Measurements from ENCODE around the gene LENG1.
A peak's percentile ranks its signal among the peaks of the same experiment; 100 is the strongest.

LENG1 gene

DNA sequence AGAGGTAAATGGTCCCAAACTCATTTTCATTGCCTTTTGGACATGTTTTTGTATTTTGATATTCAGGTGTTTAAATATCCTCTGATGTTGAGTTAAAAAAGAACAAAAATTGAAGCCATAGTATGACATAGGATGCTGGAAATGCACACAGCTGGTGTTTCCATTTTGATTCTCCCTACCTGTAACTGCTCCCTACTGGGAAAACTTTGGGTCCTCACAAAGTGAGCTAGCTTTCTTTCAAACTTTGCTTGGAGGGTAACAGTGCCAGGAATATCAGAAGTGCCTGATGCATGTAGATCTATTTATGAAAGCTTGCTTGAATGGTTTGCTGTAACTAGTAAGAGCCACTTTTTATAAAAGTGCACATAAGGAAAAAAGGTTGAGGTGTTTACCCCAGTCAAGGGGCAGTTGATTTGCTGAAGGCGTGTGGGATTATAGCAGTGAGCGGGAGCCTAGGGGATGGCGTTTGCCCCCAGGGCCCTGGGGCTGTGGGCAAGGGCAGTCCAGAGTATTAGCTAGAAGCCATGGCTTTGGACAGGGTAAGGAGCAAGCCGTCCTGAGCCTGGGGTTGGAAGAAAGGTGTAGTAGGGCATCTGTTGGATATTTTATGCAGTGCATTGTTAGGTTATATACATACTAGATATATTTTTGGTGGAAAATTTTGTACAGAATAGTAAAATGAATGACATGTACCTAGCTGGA is 45.4 kb upstream of the LENG1 start:
- Histone ChIP-seq H3K9ac (ENCODE audit: low read depth, low read length, poor library complexity, severe bottlenecking) (peak overlapping the region; percentile 30), H3K4me1 (ENCODE audit: insufficient read depth, low read length, poor library complexity, severe bottlenecking) (peaks cover 68% of the 10 kb centered on the region), H3K36me3 (ENCODE audit: insufficient read depth, low read length) (peaks cover 77% of the 10 kb centered on the region), H3F3A (ENCODE audit: low read depth) (peaks cover 8% of the 10 kb centered on the region), H3K4me2 (ENCODE audit: low read depth, low read length, poor library complexity, severe bottlenecking) (peak overlapping the region; percentile 100), H4K20me1 (ENCODE audit: insufficient read depth, low read length, poor library complexity, severe bottlenecking) (peaks cover 88% of the 10 kb centered on the region), H2AFZ (ENCODE audit: low read length) (no peak overlapping the region), H3K79me2 (ENCODE audit: insufficient read depth, low read length) (peaks cover 90% of the 10 kb centered on the region), H3K4me3 (ENCODE audit: low read length, poor library complexity, severe bottlenecking) (peak overlapping the region; percentile 100), H3K9me3 (ENCODE audit: insufficient read depth, low read depth, low read length) (no peaks in the 10 kb centered on the region), H3K9me2 (replicated peaks; ENCODE audit: low read depth, low read length) (no peaks in the 10 kb centered on the region), H3K27me3 (ENCODE audit: insufficient read depth, low read length, poor library complexity, severe bottlenecking) (no peaks in the 10 kb centered on the region)
- TF ChIP-seq, protein P1, sequence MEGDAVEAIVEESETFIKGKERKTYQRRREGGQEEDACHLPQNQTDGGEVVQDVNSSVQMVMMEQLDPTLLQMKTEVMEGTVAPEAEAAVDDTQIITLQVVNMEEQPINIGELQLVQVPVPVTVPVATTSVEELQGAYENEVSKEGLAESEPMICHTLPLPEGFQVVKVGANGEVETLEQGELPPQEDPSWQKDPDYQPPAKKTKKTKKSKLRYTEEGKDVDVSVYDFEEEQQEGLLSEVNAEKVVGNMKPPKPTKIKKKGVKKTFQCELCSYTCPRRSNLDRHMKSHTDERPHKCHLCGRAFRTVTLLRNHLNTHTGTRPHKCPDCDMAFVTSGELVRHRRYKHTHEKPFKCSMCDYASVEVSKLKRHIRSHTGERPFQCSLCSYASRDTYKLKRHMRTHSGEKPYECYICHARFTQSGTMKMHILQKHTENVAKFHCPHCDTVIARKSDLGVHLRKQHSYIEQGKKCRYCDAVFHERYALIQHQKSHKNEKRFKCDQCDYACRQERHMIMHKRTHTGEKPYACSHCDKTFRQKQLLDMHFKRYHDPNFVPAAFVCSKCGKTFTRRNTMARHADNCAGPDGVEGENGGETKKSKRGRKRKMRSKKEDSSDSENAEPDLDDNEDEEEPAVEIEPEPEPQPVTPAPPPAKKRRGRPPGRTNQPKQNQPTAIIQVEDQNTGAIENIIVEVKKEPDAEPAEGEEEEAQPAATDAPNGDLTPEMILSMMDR (conservative IDR thresholded peaks at IDR 0.05; ENCODE audit: low read length): no peak
- no peak for TF ChIP-seq EZH2phosphoT487 (IDR thresholded peaks at IDR 0.05; ENCODE audit: borderline replicate concordance)

DNA sequence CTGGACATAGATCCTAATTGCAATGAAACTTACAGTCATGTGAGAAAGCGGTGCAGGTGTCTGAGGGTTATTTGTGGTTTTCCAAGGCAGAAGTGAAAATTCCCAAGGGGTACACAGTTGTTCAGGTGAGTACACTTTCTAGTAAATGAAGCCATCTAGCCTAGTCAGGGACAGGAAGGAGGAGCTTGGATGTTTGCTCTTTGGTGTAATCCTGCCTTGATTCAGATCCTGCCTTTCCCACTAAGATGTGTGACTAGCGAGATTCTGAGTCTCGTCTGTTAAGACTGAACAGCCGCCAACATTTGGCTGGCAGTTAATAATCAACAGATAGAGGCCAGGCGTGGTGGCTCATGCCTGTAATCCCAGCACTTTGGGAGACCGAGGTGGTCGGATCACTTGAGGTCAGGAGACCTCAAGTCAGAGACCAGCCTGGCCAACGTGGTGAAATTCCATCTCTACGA is 43.7 kb upstream of the LENG1 start:
- Histone ChIP-seq H3K4me1 (ENCODE audit: insufficient read depth, low read length, poor library complexity, severe bottlenecking) (peaks cover 51% of the 10 kb centered on the region), H3K9ac (ENCODE audit: low read depth, low read length, poor library complexity, severe bottlenecking) (peak overlapping the region; percentile 75), H4K20me1 (ENCODE audit: insufficient read depth, low read length, poor library complexity, severe bottlenecking) (peaks cover 70% of the 10 kb centered on the region), H2AFZ (ENCODE audit: low read length) (no peak overlapping the region), H3K27me3 (ENCODE audit: insufficient read depth, low read length, poor library complexity, severe bottlenecking) (no peaks in the 10 kb centered on the region), H3K4me2 (ENCODE audit: low read depth, low read length, poor library complexity, severe bottlenecking) (peak overlapping the region; percentile 100), H3K9me3 (ENCODE audit: insufficient read depth, low read depth, low read length) (no peaks in the 10 kb centered on the region), H3K9me2 (replicated peaks; ENCODE audit: low read depth, low read length) (no peaks in the 10 kb centered on the region), H3F3A (ENCODE audit: low read depth) (peaks cover 3% of the 10 kb centered on the region; the same call in 1 of the 2 replicates), H3K4me3 (ENCODE audit: low read length, poor library complexity, severe bottlenecking) (peak overlapping the region; percentile 100), H3K79me2 (ENCODE audit: insufficient read depth, low read length) (peaks cover 77% of the 10 kb centered on the region), H3K36me3 (ENCODE audit: insufficient read depth, low read length) (peaks cover 69% of the 10 kb centered on the region)
- TF ChIP-seq, protein P1 (conservative IDR thresholded peaks at IDR 0.05; ENCODE audit: low read length): no peak
- TF ChIP-seq EZH2phosphoT487 (IDR thresholded peaks at IDR 0.05; ENCODE audit: borderline replicate concordance): no peak

DNA sequence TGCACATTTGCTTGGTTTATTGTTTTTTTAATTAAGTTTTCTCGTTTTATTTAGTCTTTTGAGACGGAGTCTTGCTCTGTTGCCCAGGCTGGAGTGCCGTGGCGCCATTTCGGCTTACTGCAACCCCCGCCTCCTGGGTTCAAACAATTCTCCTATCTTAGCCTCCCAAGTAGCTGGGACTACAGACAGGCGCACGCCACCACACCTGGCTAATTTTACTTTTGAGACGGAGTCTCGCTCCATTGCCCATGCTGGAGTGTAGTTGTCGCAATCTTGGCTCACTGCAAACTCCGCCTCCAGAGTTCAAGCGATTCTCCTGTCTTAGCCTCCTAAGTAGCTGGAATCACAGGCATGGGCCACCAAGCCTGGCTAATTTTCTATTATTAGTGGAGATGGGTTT is 42.5 kb upstream of the LENG1 start:
- peaks cover 57% of the 10 kb centered on the region for H3K36me3 ChIP-seq (ENCODE audit: insufficient read depth, low read length)
- TF ChIP-seq EZH2phosphoT487 (IDR thresholded peaks at IDR 0.05; ENCODE audit: borderline replicate concordance): no peak
- TF ChIP-seq, protein P1 (conservative IDR thresholded peaks at IDR 0.05; ENCODE audit: low read length): no peak
- H4K20me1 ChIP-seq (ENCODE audit: insufficient read depth, low read length, poor library complexity, severe bottlenecking): peaks cover 60% of the 10 kb centered on the region
- no peaks in the 10 kb centered on the region; the same call in 1 of the 2 replicates for H3F3A ChIP-seq (ENCODE audit: low read depth)
- no peaks in the 10 kb centered on the region for H3K9me3 ChIP-seq (ENCODE audit: insufficient read depth, low read depth, low read length)
- peak overlapping the region; percentile 100 for H3K4me3 ChIP-seq (ENCODE audit: low read length, poor library complexity, severe bottlenecking)
- H3K79me2 ChIP-seq (ENCODE audit: insufficient read depth, low read length): peaks cover 65% of the 10 kb centered on the region
- peaks cover 44% of the 10 kb centered on the region for H3K4me1 ChIP-seq (ENCODE audit: insufficient read depth, low read length, poor library complexity, severe bottlenecking)
- H3K9me2 ChIP-seq (replicated peaks; ENCODE audit: low read depth, low read length): no peaks in the 10 kb centered on the region
- peak overlapping the region; percentile 75 for H3K9ac ChIP-seq (ENCODE audit: low read depth, low read length, poor library complexity, severe bottlenecking)
- no peak overlapping the region for H2AFZ ChIP-seq (ENCODE audit: low read length)
- peak overlapping the region; percentile 100 for H3K4me2 ChIP-seq (ENCODE audit: low read depth, low read length, poor library complexity, severe bottlenecking)
- no peaks in the 10 kb centered on the region for H3K27me3 ChIP-seq (ENCODE audit: insufficient read depth, low read length, poor library complexity, severe bottlenecking)
